HEK293 (cell line): ENCODE measurements around the gene TRPM5.

ENCODE experiments used
- HOXA7 ChIP-seq: sonication (generic); formaldehyde crosslinking; IDR thresholded peaks from 2 replicates; pipeline ENCODE4 v1.8.1; 2022; ENCODE audit warnings: missing genetic modification reagents, borderline replicate concordance
- KLF10 ChIP-seq: fragments of 450-650 bp; IDR thresholded peaks from 2 replicates; pipeline ENCODE4 v1.5.1; 2018; ENCODE audit warnings: missing biosample characterization, mild to moderate bottlenecking, missing genetic modification characterization
- KLF16 ChIP-seq: fragments of 450-650 bp; formaldehyde crosslinking; IDR thresholded peaks from 2 replicates; pipeline ENCODE4 v1.5.1; 2017; ENCODE audit warnings: missing biosample characterization, missing genetic modification characterization
- SP2 ChIP-seq: fragments of 450-650 bp; formaldehyde crosslinking; IDR thresholded peaks from 2 replicates; pipeline ENCODE4 v1.5.1; 2016; ENCODE audit warnings: missing biosample characterization, missing genetic modification characterization
- ZNF391 ChIP-seq: fragments of 450-650 bp; formaldehyde crosslinking; IDR thresholded peaks from 2 replicates; pipeline ENCODE4 v1.5.1; 2016; ENCODE audit warnings: low read depth, missing biosample characterization, missing genetic modification characterization, borderline replicate concordance
- ZNF423 ChIP-seq: fragments of 450-650 bp; formaldehyde crosslinking; IDR thresholded peaks from 2 replicates; pipeline ENCODE4 v1.5.1; 2016; ENCODE audit warnings: missing biosample characterization, missing genetic modification characterization
- ZNF426 ChIP-seq: fragments of 450-650 bp; formaldehyde crosslinking; IDR thresholded peaks from 2 replicates; pipeline ENCODE4 v1.5.1; 2017; ENCODE audit warnings: missing biosample characterization, missing genetic modification characterization, mild to moderate bottlenecking, inconsistent platforms, moderate library complexity
- ZNF501 ChIP-seq: fragments of 450-650 bp; formaldehyde crosslinking; IDR thresholded peaks from 2 replicates; pipeline ENCODE4 v1.5.1; 2016; ENCODE audit warnings: missing biosample characterization, missing genetic modification characterization
- TF ChIP-seq, protein P1 (sequence below): fragments of 450-650 bp; formaldehyde crosslinking; IDR thresholded peaks from 2 replicates; pipeline ENCODE4 v1.5.1; 2016; ENCODE audit warnings: missing biosample characterization, missing genetic modification characterization
- TF ChIP-seq, protein P2 (sequence below): fragments of 450-650 bp; formaldehyde crosslinking; IDR thresholded peaks from 2 replicates; pipeline ENCODE4 v1.5.1; 2016; ENCODE audit warnings: missing biosample characterization, missing genetic modification characterization

DNA sequence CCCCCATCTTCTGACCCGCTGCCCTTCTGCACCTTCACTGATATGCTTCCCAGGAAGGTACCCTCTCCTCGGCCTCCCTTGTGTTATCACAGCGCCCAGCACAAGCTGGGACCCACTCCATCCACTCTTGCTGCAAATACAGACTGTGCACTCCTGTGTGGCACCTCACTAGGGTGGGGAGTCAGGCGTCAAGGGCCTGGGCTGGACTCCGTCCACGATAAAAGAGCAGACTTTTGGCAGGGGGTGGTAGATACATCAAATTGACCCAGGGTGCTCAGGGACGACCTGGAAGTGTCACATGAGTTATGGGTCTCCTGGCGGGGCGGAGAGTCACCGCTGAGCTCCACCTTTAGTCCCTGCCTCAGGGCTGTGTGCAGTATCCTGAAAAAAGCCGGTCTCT lies 908 bp downstream of the TRPM5 start:
- TF ChIP-seq SP2 (no peak), KLF16 (tag by site-specific recombination) (no peak), ZNF501 (tag by site-specific recombination) (no peak), ZNF426 (tag by site-specific recombination) (no peak), KLF10 (tag by site-specific recombination) (no peak), ZNF391 (tag by site-specific recombination) (no peak), HOXA7 (CRISPR knock-in tag) (no peak), ZNF423 (no peak)
- TF ChIP-seq, protein P1, sequence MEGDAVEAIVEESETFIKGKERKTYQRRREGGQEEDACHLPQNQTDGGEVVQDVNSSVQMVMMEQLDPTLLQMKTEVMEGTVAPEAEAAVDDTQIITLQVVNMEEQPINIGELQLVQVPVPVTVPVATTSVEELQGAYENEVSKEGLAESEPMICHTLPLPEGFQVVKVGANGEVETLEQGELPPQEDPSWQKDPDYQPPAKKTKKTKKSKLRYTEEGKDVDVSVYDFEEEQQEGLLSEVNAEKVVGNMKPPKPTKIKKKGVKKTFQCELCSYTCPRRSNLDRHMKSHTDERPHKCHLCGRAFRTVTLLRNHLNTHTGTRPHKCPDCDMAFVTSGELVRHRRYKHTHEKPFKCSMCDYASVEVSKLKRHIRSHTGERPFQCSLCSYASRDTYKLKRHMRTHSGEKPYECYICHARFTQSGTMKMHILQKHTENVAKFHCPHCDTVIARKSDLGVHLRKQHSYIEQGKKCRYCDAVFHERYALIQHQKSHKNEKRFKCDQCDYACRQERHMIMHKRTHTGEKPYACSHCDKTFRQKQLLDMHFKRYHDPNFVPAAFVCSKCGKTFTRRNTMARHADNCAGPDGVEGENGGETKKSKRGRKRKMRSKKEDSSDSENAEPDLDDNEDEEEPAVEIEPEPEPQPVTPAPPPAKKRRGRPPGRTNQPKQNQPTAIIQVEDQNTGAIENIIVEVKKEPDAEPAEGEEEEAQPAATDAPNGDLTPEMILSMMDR (tag by site-specific recombination): no peak
- TF ChIP-seq, protein P2, sequence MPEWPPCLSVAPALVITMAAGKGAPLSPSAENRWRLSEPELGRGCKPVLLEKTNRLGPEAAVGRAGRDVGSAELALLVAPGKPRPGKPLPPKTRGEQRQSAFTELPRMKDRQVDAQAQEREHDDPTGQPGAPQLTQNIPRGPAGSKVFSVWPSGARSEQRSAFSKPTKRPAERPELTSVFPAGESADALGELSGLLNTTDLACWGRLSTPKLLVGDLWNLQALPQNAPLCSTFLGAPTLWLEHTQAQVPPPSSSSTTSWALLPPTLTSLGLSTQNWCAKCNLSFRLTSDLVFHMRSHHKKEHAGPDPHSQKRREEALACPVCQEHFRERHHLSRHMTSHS (tag by site-specific recombination): no peak
